Panc1 (cell line): ENCODE measurements around the gene LMAN2L.

ENCODE experiments used
- CTCF ChIP-seq: fragments of 450-650 bp; IDR thresholded peaks from 2 replicates; pipeline ENCODE4 v1.5.1; 2017; ENCODE audit warnings: mild to moderate bottlenecking
- POLR2AphosphoS5 ChIP-seq: IDR thresholded peaks from 2 replicates; pipeline ENCODE4 v1.6.1; 2012; ENCODE audit warnings: mild to moderate bottlenecking, low read depth, low read length, moderate library complexity
- SIN3A ChIP-seq: IDR thresholded peaks from 2 replicates; pipeline ENCODE4 v1.6.1; 2012; ENCODE audit warnings: low read depth, mild to moderate bottlenecking, low read length, moderate library complexity, borderline replicate concordance; ENCODE audit not compliant: insufficient read depth
- TCF7L2 ChIP-seq: IDR thresholded peaks from 2 replicates; pipeline ENCODE4 v1.6.1; 2011; ENCODE audit warnings: mild to moderate bottlenecking, low read depth, low read length, inconsistent platforms
- TF ChIP-seq, protein P1 (sequence below), 2 experiments: IDR thresholded peaks; 2 replicates each; pipeline ENCODE4 v1.6.1; 2011 to 2012; ENCODE audit warnings: low read depth in 2 of 2, control low read depth in 1 of 2, low read length in 1 of 2, mild to moderate bottlenecking in 1 of 2, moderate library complexity in 1 of 2; ENCODE audit not compliant: insufficient read depth in 1 of 2

DNA sequence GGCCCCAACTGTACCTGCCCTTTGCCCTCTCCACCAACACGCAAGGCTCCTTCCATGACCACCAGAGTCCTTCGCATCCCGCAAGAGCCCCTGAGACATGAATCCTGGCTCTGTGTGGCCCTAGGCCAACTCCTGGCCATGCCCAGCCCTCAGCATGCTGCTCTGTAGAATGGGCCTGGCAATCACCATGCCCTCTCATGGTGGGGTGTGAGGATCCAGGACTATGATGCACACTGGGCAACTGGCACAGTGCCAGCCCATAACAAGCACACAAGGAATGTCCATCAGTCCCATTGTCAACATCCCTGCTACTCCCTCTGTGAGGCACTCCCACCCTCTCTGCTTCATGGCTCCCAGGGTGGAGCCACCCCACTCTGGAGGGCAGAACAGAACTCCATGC is 52.6 kb downstream of the LMAN2L start:
- TF ChIP-seq CTCF (no peak), TCF7L2 (no peak), POLR2AphosphoS5 (no peak), SIN3A (no peak)
- TF ChIP-seq, protein P1, sequence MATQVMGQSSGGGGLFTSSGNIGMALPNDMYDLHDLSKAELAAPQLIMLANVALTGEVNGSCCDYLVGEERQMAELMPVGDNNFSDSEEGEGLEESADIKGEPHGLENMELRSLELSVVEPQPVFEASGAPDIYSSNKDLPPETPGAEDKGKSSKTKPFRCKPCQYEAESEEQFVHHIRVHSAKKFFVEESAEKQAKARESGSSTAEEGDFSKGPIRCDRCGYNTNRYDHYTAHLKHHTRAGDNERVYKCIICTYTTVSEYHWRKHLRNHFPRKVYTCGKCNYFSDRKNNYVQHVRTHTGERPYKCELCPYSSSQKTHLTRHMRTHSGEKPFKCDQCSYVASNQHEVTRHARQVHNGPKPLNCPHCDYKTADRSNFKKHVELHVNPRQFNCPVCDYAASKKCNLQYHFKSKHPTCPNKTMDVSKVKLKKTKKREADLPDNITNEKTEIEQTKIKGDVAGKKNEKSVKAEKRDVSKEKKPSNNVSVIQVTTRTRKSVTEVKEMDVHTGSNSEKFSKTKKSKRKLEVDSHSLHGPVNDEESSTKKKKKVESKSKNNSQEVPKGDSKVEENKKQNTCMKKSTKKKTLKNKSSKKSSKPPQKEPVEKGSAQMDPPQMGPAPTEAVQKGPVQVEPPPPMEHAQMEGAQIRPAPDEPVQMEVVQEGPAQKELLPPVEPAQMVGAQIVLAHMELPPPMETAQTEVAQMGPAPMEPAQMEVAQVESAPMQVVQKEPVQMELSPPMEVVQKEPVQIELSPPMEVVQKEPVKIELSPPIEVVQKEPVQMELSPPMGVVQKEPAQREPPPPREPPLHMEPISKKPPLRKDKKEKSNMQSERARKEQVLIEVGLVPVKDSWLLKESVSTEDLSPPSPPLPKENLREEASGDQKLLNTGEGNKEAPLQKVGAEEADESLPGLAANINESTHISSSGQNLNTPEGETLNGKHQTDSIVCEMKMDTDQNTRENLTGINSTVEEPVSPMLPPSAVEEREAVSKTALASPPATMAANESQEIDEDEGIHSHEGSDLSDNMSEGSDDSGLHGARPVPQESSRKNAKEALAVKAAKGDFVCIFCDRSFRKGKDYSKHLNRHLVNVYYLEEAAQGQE (IDR thresholded peaks at IDR 0.05; ENCODE audit: insufficient read depth in 1 of 2, low read depth in 2 of 2, low read length in 1 of 2), result no peak
